ENCODE results near the gene ADGRL3.
"Not testable (repeated sequence)": the region's sequence is repeated elsewhere in the genome, so short reads cannot be mapped to it uniquely, and the experiment has no call there.

The ADGRL3 gene

GRCh38 chr4:61760820-61761219 is 560.7 kb downstream of the ADGRL3 start:
- H3K9ac ChIP-seq (ENCODE audit: low read depth, low read length) = no peak overlapping the region
- H3K4me3 ChIP-seq (ENCODE audit: low read depth in 1 of 2, low read length in 2 of 2) = no peak overlapping the region
- H3K9me3 ChIP-seq (ENCODE audit: insufficient read depth, low read length, severe bottlenecking) = peaks cover 4% of the 10 kb centered on the region
- H3K4me2 ChIP-seq (ENCODE audit: insufficient read depth, low read length) = no peak overlapping the region
- H3K27me3 ChIP-seq (ENCODE audit: insufficient read depth, low read length, poor library complexity) = no peaks in the 10 kb centered on the region
- no peaks in the 10 kb centered on the region for H4K20me1 ChIP-seq (ENCODE audit: insufficient read depth, low read length)
- no peaks in the 10 kb centered on the region for H3K79me2 ChIP-seq (ENCODE audit: insufficient read depth, low read length)
- no peaks in the 10 kb centered on the region for H3K4me1 ChIP-seq (ENCODE audit: insufficient read depth, low read length)
- DNase-seq (no peak), ATAC-seq (ENCODE audit: insufficient read depth, low read depth) (no peak)
- no peaks in the 10 kb centered on the region for H3K36me3 ChIP-seq (ENCODE audit: insufficient read depth, low read length)
- no peak overlapping the region for H3K27ac ChIP-seq (ENCODE audit: low read length)
- TF ChIP-seq CTCF (IDR thresholded peaks at IDR 0.05; ENCODE audit: borderline replicate concordance, extremely low read depth, low read length, poor library complexity, severe bottlenecking) (no peak), EZH2 (IDR thresholded peaks at IDR 0.05; ENCODE audit: borderline replicate concordance, low read depth, low read length, severe bottlenecking) (no peak)
- no peak overlapping the region for H2AFZ ChIP-seq (ENCODE audit: low read depth, low read length)

GRCh38 chr4:61762722-61763627 is 562.8 kb downstream of the ADGRL3 start:
- Histone ChIP-seq H3K4me1 (ENCODE audit: insufficient read depth, low read length) (no peaks in the 10 kb centered on the region), H3K27ac (ENCODE audit: low read length) (no peak overlapping the region), H2AFZ (ENCODE audit: low read depth, low read length) (no peak overlapping the region), H3K4me3 (ENCODE audit: low read depth in 1 of 2, low read length in 2 of 2) (no peak overlapping the region), H3K79me2 (ENCODE audit: insufficient read depth, low read length) (no peaks in the 10 kb centered on the region), H3K36me3 (ENCODE audit: insufficient read depth, low read length) (no peaks in the 10 kb centered on the region), H3K4me2 (ENCODE audit: insufficient read depth, low read length) (no peak overlapping the region), H3K9ac (ENCODE audit: low read depth, low read length) (no peak overlapping the region), H4K20me1 (ENCODE audit: insufficient read depth, low read length) (no peaks in the 10 kb centered on the region), H3K27me3 (ENCODE audit: insufficient read depth, low read length, poor library complexity) (no peaks in the 10 kb centered on the region), H3K9me3 (ENCODE audit: insufficient read depth, low read length, severe bottlenecking) (peaks cover 4% of the 10 kb centered on the region)
- ATAC-seq (ENCODE audit: insufficient read depth, low read depth) (no peak), DNase-seq (no peak)
- TF ChIP-seq CTCF (IDR thresholded peaks at IDR 0.05; ENCODE audit: borderline replicate concordance, extremely low read depth, low read length, poor library complexity, severe bottlenecking) (no peak), EZH2 (IDR thresholded peaks at IDR 0.05; ENCODE audit: borderline replicate concordance, low read depth, low read length, severe bottlenecking) (no peak)

GRCh38 chr4:61763682-61764081 is 563.6 kb downstream of the ADGRL3 start:
- Histone ChIP-seq H3K79me2 (ENCODE audit: insufficient read depth, low read length) (no peaks in the 10 kb centered on the region), H3K9ac (ENCODE audit: low read depth, low read length) (no peak overlapping the region), H3K27me3 (ENCODE audit: insufficient read depth, low read length, poor library complexity) (no peaks in the 10 kb centered on the region), H3K4me2 (ENCODE audit: insufficient read depth, low read length) (no peak overlapping the region), H3K27ac (ENCODE audit: low read length) (no peak overlapping the region), H3K4me1 (ENCODE audit: insufficient read depth, low read length) (no peaks in the 10 kb centered on the region), H2AFZ (ENCODE audit: low read depth, low read length) (no peak overlapping the region), H3K9me3 (ENCODE audit: insufficient read depth, low read length, severe bottlenecking) (peaks cover 4% of the 10 kb centered on the region), H3K36me3 (ENCODE audit: insufficient read depth, low read length) (no peaks in the 10 kb centered on the region), H3K4me3 (ENCODE audit: low read depth in 1 of 2, low read length in 2 of 2) (no peak overlapping the region), H4K20me1 (ENCODE audit: insufficient read depth, low read length) (no peaks in the 10 kb centered on the region)
- ATAC-seq (ENCODE audit: insufficient read depth, low read depth) (no peak), DNase-seq (no peak)
- TF ChIP-seq CTCF (IDR thresholded peaks at IDR 0.05; ENCODE audit: borderline replicate concordance, extremely low read depth, low read length, poor library complexity, severe bottlenecking) (no peak), EZH2 (IDR thresholded peaks at IDR 0.05; ENCODE audit: borderline replicate concordance, low read depth, low read length, severe bottlenecking) (no peak)

GRCh38 chr4:61764090-61764489 is 564.0 kb downstream of the ADGRL3 start:
- not testable (repeated sequence) for H3K9ac ChIP-seq (ENCODE audit: low read depth, low read length); H3K4me2 ChIP-seq (ENCODE audit: insufficient read depth, low read length); H3K4me3 ChIP-seq (ENCODE audit: low read depth in 1 of 2, low read length in 2 of 2); H2AFZ ChIP-seq (ENCODE audit: low read depth, low read length); ATAC-seq (ENCODE audit: insufficient read depth, low read depth); H3K27me3 ChIP-seq (ENCODE audit: insufficient read depth, low read length, poor library complexity); H3K27ac ChIP-seq (ENCODE audit: low read length); H3K9me3 ChIP-seq (ENCODE audit: insufficient read depth, low read length, severe bottlenecking); H3K79me2 ChIP-seq (ENCODE audit: insufficient read depth, low read length); H3K36me3 ChIP-seq (ENCODE audit: insufficient read depth, low read length); H3K4me1 ChIP-seq (ENCODE audit: insufficient read depth, low read length); H4K20me1 ChIP-seq (ENCODE audit: insufficient read depth, low read length); DNase-seq

- H3K4me2 ChIP-seq (ENCODE audit: insufficient read depth, low read length); H3K27me3 ChIP-seq (ENCODE audit: insufficient read depth, low read length, poor library complexity); H3K9me3 ChIP-seq (ENCODE audit: insufficient read depth, low read length, severe bottlenecking); H3K4me3 ChIP-seq (ENCODE audit: low read depth in 1 of 2, low read length in 2 of 2); H2AFZ ChIP-seq (ENCODE audit: low read depth, low read length); H4K20me1 ChIP-seq (ENCODE audit: insufficient read depth, low read length); H3K36me3 ChIP-seq (ENCODE audit: insufficient read depth, low read length); H3K4me1 ChIP-seq (ENCODE audit: insufficient read depth, low read length); ATAC-seq (ENCODE audit: insufficient read depth, low read depth); H3K79me2 ChIP-seq (ENCODE audit: insufficient read depth, low read length); DNase-seq; H3K27ac ChIP-seq (ENCODE audit: low read length); H3K9ac ChIP-seq (ENCODE audit: low read depth, low read length): not testable (repeated sequence)
These were observed 569.5 kb downstream of the ADGRL3 start for GRCh38 chr4:61769444-61770167.
